C1 segment of cervical spinal cord (tissue), 14 donors: Measurements from ENCODE around the gene ARHGAP35.
"Not testable (repeated sequence)": the region's sequence is repeated elsewhere in the genome, so short reads cannot be mapped to it uniquely, and the experiment has no call there.

ENCODE experiments used
- DNase-seq, 14 donors: peaks; one replicate each; lab custom pipeline; 2025; lab: John Stamatoyannopoulos, UW

Gene ARHGAP35

GRCh38 chr19:46868025-46868802, 7.4 kb downstream of the ARHGAP35 start:
- no peak for DNase-seq

- DNase-seq = not testable (repeated sequence)
These were observed 10.4 kb downstream of the ARHGAP35 start for GRCh38 chr19:46871173-46871572.

- no peak for DNase-seq
These were observed 12.2 kb downstream of the ARHGAP35 start for GRCh38 chr19:46872967-46873366.

GRCh38 chr19:46875234-46875633, 14.4 kb downstream of the ARHGAP35 start:
- no peak for DNase-seq

- no peak for DNase-seq
These were observed 14.9 kb downstream of the ARHGAP35 start for GRCh38 chr19:46875657-46876056.

- no peak for DNase-seq
These were observed 18.0 kb downstream of the ARHGAP35 start for GRCh38 chr19:46878613-46879375.

GRCh38 chr19:46880431-46880830, 19.6 kb downstream of the ARHGAP35 start:
- no peak for DNase-seq

GRCh38 chr19:46881092-46881491, 20.3 kb downstream of the ARHGAP35 start:
- no peak for DNase-seq

- no peak for DNase-seq
These were observed 21.2 kb downstream of the ARHGAP35 start for GRCh38 chr19:46882034-46882433.

- DNase-seq = not testable (repeated sequence)
These were observed 22.0 kb downstream of the ARHGAP35 start for GRCh38 chr19:46882751-46883150.

GRCh38 chr19:46885411-46885810, 24.6 kb downstream of the ARHGAP35 start:
- DNase-seq = no peak

- DNase-seq = no peak
These were observed 25.9 kb downstream of the ARHGAP35 start for GRCh38 chr19:46886546-46887239.

GRCh38 chr19:46887240-46887782, 26.5 kb downstream of the ARHGAP35 start:
- DNase-seq = no peak

GRCh38 chr19:46890423-46891170, 29.8 kb downstream of the ARHGAP35 start:
- DNase-seq = no peak

GRCh38 chr19:46892252-46893179, 31.7 kb downstream of the ARHGAP35 start:
- no peak for DNase-seq

- DNase-seq = no peak
These were observed 35.4 kb downstream of the ARHGAP35 start for GRCh38 chr19:46896076-46896794.

GRCh38 chr19:46898731-46899130, 37.9 kb downstream of the ARHGAP35 start:
- DNase-seq = peak in 6 of 14 donors; percentile 9 to 30 (median 18)

- DNase-seq = no peak
These were observed 39.5 kb downstream of the ARHGAP35 start for GRCh38 chr19:46900341-46900740.

- no peak for DNase-seq
These were observed 41.1 kb downstream of the ARHGAP35 start for GRCh38 chr19:46901701-46902401.
